ENCODE results near the gene BMPR1B. TPM values are rescaled to one million over a fixed set of nuclear protein-coding genes. Genes with fewer than 3 reads are reported as not detected.

The BMPR1B gene
- total and polyA plus RNA-seq, 2 of the 4 experiments (the other 2 are of a cell fraction): 0.24 to 0.90 TPM

DNA sequence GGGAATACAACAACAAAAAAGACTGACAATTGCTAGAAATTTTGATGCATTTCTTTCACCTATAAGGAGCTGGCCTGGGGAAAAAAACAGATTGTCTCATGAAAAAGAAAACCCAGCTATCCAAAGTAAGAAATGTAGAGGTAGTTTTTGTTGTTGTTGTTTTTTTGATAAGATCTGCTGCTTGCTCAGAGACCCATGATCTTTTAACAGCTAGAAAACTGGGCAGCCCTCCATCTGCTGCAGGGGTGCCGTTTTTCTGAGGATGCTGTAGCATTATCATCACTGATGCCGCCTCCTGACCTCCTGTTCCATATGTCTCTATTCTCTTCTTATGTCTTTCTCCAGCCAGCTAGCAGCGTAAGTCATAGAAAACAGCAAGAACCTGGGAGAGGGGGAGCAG lies 98.3 kb downstream of the BMPR1B start:
- Histone ChIP-seq H3K27ac (ENCODE audit: insufficient read depth, low read length) (no peak overlapping the region), H3K4ac (ENCODE audit: low read depth, low read length) (no peak overlapping the region), H3K4me1 (ENCODE audit: control insufficient read depth, insufficient read depth, low read length) (no peaks in the 10 kb centered on the region), H4K5ac (ENCODE audit: low read depth, low read length) (no peak overlapping the region), H3K9me3 (ENCODE audit: control insufficient read depth, insufficient read depth, low read length) (no peaks in the 10 kb centered on the region), H4K8ac (ENCODE audit: low read depth in 2 of 2, low read length in 2 of 2) (no peak overlapping the region), H2BK15ac (ENCODE audit: low read depth, low read length) (no peak overlapping the region), H4K91ac (ENCODE audit: insufficient read depth, low read depth, low read length) (no peak overlapping the region), H3K14ac (replicated peaks; ENCODE audit: low read depth, low read length) (no peak overlapping the region), H3K18ac (ENCODE audit: low read depth, low read length) (no peak overlapping the region), H2AFZ (replicated peaks; ENCODE audit: low read length, poor library complexity) (no peak overlapping the region), H2BK120ac (ENCODE audit: low read depth, low read length) (no peak overlapping the region), H3K9ac (ENCODE audit: low read depth, low read length) (no peak overlapping the region), H3K27me3 (ENCODE audit: control insufficient read depth, insufficient read depth, low read length) (no peaks in the 10 kb centered on the region), H2AK5ac (ENCODE audit: low read depth, low read length) (no peak overlapping the region), H3K4me2 (ENCODE audit: low read depth, low read length) (no peak overlapping the region), H3K23ac (ENCODE audit: low read depth, low read length) (no peak overlapping the region), H3K79me1 (ENCODE audit: low read depth in 1 of 2, low read length in 2 of 2) (no peaks in the 10 kb centered on the region), H4K20me1 (ENCODE audit: insufficient read depth, low read length) (no peaks in the 10 kb centered on the region), H3K4me3 (ENCODE audit: insufficient read depth, low read depth, low read length) (no peak overlapping the region), H3K9me1 (ENCODE audit: insufficient read depth, low read length) (no peaks in the 10 kb centered on the region), H2AK9ac (replicated peaks; ENCODE audit: low read depth, low read length, poor library complexity) (no peak overlapping the region), H3K36me3 (ENCODE audit: control insufficient read depth, insufficient read depth, low read length) (no peaks in the 10 kb centered on the region), H3K56ac (ENCODE audit: extremely low read depth, insufficient read depth, low read length) (no peak overlapping the region), H2BK5ac (ENCODE audit: low read depth, low read length, poor library complexity, severe bottlenecking) (no peak overlapping the region), H2BK20ac (ENCODE audit: low read depth, low read length) (no peak overlapping the region)
- CTCF ChIA-PET: interaction anchor here (1.1 kb wide), 1 partner anchor 24 kb away, joined by 3 read pairs; no protein-coding TSS in a partner anchor
- in situ Hi-C loops (cut with MboI; ENCODE audit: low sequenced_read_pairs) (no loop called here), intact Hi-C loops (cut with micrococcal nuclease) (no loop called here), dilution Hi-C loops (cut with HindIII; ENCODE audit: low sequenced_read_pairs, unreplicated experiment) (no loop called here)
- TF ChIP-seq MXI1 (IDR thresholded peaks at IDR 0.05; ENCODE audit: borderline replicate concordance, low read depth, low read length) (no peak), POLR2A (IDR thresholded peaks at IDR 0.05; ENCODE audit: low read depth, low read length) (no peak), RCOR1 (IDR thresholded peaks at IDR 0.05; ENCODE audit: insufficient replicate concordance, low read length) (no peak), RAD21 (IDR thresholded peaks at IDR 0.05; ENCODE audit: low read length) (no peak), CHD1 (IDR thresholded peaks at IDR 0.05; ENCODE audit: low read depth, low read length) (no peak), NFE2L2 (IDR thresholded peaks at IDR 0.05; ENCODE audit: low read depth, low read length) (no peak), SMC3 (IDR thresholded peaks at IDR 0.05; ENCODE audit: low read depth, low read length) (no peak), CEBPB (IDR thresholded peaks at IDR 0.05; ENCODE audit: low read depth, low read length) (no peak), RFX5 (IDR thresholded peaks at IDR 0.05; ENCODE audit: low read depth, low read length) (no peak), BHLHE40 (IDR thresholded peaks at IDR 0.05; ENCODE audit: low read depth, low read length) (no peak), FOS (IDR thresholded peaks at IDR 0.05; ENCODE audit: low read depth, low read length) (no peak), MAZ (IDR thresholded peaks at IDR 0.05; ENCODE audit: borderline replicate concordance, low read depth, low read length) (no peak), CTCF (conservative IDR thresholded peaks at IDR 0.05; ENCODE audit: low read depth, low read length) (no peak), MAFK (IDR thresholded peaks at IDR 0.05; ENCODE audit: low read depth, low read length) (no peak), ELK1 (IDR thresholded peaks at IDR 0.05; ENCODE audit: borderline replicate concordance, low read depth, low read length) (no peak)
- TF ChIP-seq, protein P1, sequence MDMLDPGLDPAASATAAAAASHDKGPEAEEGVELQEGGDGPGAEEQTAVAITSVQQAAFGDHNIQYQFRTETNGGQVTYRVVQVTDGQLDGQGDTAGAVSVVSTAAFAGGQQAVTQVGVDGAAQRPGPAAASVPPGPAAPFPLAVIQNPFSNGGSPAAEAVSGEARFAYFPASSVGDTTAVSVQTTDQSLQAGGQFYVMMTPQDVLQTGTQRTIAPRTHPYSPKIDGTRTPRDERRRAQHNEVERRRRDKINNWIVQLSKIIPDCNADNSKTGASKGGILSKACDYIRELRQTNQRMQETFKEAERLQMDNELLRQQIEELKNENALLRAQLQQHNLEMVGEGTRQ (IDR thresholded peaks at IDR 0.05; ENCODE audit: low read depth, low read length): no peak
- ATAC-seq (ENCODE audit: low read depth) (no peak), DNase-seq (no peak)
- POLR2A ChIA-PET (ENCODE audit: unreplicated experiment): no interaction called here
- BruUV-seq (replicated peaks): no TSS peak
- WGBS, 2 experiments (ENCODE audit: extremely low coverage in 2 of 2, insufficient read length in 1 of 2): no CpG with 5 or more reads among the region's 3 CpGs

Measured in IMR-90 (cell line).